Stimulated activated CD4-positive, alpha-beta T cell treated with anti-CD3 and anti-CD28 coated beads, Interleukin-15, amount 100 ng/mL, for 48 hours (primary cell): ENCODE measurements around the gene MRPL27.
A peak's percentile ranks its signal among the peaks of the same experiment; 100 is the strongest.

Experiments
- DNase-seq, 2 donors: peaks; one replicate each; pipeline ENCODE4 v3.0.0-alpha.2; 2020; ENCODE audit warnings: low read depth in 2 of 2

MRPL27 gene

DNA sequence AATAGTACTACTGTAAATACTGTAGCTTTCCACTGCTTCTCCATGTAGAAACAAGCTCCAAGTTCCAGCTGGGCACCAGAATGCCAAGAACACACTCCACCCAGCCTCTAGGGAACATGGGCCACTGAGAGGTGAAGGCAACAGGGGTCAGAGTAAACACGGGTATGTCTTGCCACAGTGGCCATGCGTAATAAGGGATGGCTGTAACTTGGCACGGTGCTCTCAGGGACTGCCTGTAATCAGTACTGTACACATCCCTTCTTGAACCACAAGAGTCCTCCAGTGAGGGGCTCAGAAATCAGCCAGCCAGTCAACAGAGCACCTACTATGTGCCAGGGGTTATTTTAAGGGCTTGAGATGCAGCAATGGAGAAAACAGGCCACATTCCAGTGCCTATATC is 13.5 kb upstream of the MRPL27 start:
- DNase-seq: no peak

DNA sequence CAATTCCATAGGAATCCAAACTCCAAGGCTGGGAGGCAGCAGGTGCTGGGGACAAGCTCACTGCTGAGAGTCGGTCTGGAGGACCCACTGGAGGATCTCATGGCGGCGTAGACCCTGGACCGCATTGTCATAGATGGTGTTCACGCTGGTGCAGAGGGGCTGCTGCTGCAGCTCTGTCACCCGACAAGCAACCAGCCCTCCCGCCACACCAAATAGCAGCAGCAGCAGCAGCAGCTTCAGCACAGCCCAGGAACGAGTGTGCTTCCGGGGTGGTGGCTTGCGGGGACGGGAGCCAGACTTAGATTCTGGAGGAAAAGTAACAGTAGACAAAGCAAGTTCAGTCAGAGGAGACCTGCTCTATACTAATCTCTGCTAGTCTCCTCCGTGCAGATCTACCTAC is 9.9 kb upstream of the MRPL27 start:
- DNase-seq: no peak

DNA sequence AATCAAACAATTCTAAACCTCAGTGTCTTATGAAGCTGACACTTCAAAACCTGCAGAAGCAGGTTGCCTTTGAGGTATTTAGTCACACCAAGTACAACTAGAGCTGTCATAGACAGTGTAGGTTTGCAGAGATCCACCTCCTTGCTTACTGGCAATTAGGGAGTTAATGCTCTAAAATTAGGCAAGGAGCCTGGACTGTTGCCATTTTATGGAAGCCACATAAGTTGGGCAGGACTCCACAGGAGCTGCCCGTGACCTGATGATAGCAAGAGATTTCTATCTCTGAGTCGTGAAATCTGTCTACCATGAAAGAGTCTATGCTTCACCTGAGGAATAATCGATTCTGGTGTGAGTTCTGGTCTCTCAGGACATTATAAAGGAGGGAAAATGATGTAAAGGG is 8.9 kb upstream of the MRPL27 start:
- DNase-seq: no peak

DNA sequence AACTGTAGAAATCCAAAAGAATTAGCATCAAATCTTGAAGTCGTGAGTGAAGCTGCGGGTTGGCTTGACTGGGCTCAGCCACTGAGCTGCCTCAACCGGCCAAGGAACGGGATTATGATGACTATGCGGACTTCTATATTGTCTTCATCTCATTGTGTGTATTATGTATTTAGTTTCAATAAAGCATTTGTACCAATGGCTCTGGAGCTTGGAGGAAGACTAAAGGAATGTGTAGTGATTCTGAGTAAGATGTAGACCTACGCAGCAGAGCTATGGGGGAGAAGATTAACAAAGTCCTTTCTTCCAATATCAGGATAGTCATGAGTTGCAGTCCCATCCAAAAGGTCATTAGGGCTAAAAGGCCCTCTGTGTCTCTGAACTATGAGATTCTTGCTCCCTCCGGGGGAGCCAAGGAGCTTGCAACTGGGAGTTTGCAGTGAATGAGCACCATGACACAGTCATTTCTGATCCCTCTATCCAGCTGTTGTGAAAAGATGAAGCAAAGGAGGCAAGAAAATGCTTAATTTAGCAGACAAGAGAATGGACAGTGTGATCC is 8.4 kb upstream of the MRPL27 start:
- DNase-seq: no peak

DNA sequence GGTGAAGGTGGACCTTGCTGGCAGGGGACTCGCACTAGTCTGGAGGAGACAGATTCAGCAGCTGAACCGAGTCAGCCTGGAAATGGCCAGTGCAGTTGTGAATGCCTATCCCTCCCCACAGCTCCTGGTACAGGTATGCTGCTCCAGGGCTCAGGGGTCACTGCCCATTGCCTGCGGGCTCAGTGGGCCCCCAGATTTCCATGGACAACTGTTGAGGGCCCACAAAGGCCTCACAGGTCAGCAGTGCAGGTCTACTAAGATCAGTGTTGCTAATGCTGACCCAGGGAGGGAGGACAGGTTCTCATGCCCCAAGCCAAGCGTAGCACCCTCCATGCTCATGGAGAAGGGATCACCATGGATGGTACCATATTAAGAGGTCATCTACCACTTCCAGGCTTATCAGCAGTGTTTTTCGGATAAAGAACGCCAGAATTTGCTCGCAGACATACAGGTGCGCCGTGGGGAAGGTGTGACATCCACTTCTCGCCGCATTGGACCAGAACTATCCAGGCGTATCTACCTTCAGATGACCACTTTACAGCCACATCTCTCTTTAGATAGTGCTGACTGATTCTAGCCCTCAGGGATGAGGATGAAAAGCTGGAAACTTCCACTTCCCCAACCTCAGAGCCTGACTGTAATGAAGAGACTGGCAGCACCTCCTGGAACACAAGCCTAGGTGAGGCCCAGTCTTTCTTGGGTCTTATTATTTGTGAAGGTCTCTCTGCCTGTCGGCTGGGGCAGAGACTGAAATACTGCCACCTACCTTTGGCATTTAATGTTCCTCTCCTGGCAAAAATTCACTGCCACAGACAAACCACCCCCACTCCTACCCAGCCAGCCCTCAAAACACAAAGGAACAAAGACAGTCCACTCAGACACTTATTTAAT is 7.6 kb upstream of the MRPL27 start:
- DNase-seq: no peak

DNA sequence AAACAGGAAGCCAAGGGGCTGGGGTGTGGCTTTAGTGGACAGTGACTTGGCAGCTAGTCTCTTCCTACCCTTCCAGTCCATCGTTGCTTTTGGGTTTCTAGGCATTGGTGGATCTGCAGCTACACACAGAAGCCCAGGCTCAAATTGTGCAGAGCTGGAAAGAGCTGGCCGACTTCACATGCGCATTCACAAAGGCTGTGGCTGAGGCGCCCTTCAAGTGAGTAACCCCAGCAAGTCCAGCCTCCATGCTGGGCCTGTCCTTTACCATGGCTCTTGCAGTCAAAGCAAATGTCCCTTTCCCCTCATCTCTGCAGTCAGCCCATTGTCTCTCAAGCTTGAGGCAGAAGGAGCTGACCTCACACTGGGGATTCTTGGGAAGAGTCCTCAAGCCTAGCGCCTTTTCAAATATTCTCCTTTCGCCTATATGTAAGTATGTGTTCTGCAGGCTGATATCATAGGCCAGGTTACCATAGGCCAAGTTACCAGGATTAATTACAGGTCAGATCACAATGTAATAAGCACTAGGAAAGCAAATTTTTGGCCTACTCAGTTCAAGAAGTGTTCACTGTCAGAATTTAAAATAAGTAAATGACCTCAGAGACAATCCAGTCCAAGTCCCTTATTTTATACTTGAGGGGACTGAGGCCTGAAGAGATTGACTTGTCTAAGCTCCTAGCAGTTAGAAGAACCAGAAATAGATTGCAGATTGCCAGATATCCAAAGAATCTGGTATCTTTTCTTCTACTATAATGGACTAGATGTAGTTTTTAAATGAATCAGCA is 6.6 kb upstream of the MRPL27 start:
- DNase-seq: no peak

DNA sequence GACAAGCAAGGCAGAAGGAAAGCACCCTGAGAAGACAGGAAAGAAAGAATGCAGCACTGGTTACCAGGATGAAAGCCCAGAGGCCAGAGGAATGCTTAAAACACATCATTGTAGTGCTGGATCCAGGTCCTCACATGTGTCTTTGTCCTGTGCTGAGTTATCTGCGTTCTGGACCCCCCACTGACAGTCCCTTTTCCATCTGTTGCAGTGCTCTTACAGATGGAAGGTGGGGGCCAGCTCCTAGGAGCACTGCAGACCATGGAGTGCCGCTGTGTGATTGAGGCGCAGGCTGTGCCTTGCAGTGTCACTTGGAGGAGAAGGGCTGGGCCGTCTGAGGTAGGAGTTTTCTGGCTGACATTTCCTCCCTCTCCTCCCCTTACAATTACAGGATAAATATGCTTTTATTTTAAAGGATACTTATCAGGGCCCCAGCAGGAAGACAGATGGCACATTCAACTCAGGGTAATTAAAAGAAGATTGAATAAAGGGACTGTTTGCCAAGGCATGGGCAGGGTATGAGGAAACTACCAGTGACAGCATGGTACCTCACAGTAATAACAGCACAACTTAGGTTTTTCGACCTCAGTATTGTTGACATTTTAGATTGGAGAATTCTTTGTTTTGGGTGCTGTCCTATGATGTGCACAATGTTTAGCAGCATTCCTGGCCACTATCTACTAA is 3.0 kb upstream of the MRPL27 start:
- no peak for DNase-seq

DNA sequence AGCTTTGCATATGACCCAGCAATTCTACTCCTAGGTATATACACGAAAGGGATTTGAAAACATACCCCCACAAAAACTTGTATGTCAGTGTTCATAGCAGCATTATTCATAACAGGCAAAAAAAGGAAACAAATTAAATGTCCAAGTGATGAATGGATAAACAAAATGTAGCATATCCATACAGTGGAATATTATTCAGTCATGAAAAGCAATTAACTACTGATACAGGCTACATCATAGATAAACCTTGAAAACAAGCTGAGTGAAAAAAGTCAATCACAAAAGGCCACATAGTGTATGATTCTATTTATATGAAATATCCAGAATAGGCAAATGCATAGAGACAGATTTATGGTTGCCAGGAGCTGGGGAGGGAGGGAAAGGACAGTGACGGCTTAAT is 721 bp upstream of the MRPL27 start:
- no peak for DNase-seq

DNA sequence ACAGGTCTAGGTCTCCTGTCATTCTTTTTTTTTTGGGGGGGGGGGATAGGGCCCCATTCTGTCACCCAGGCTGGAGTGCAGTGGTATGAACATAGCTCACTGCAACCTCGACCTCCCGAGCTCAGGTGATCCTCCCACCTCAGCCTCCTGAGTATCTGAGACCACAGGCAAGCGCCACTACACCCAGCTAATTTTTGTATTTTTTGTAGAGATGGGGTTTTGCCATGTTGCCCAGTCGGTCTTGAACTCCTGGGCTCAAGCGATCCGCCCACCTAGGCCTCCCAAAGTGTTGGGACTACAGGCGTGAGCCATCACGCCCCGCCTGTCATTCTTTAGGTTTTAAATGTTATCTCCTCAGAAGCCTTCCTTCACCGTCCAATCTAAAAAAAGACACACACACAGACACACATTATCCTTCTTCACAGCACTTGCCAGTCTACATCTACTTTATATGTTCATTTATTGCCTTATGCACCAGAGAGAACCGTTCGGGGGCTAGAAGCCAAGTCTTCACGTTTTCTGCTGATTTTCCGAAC is 694 bp downstream of the MRPL27 start:
- no peak for DNase-seq

DNA sequence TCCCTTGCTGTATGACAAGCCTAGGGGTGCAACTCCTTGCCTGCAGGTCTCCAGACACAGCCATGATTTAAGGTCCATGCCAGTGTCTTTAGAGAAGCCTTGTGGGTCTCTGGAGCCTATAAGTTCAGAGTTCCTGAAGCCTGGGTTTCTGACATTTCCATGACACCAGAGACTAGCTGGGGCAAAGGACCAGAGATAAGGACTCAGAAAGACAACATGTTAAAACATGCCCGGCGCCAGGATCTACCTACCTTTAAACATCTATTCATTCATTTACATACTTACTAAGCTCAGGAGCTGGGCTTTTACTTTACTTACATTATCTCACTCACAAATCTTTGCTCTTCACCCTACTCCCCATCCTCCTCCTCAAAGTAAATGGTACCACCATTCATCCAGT is 1.5 kb downstream of the MRPL27 start:
- no peak for DNase-seq

DNA sequence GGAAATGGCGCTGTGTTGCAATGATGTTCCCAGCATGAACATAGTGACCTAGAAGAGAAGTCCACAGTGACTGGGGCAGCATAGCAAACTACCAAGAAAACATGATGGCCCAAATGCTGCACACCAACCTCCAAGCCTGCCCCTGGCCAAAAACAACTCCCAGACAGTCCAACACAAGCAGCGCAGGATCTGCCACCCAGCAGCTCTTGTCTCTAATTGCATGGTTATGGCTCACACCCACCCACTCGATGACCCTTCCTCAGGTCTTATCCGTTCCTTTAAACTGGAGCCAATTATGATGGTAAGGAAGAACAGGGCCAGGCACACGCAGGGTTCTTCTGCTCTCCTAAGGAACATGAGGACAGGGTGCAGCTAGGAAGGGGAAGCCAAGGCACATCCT is 2.9 kb downstream of the MRPL27 start:
- DNase-seq: no peak

DNA sequence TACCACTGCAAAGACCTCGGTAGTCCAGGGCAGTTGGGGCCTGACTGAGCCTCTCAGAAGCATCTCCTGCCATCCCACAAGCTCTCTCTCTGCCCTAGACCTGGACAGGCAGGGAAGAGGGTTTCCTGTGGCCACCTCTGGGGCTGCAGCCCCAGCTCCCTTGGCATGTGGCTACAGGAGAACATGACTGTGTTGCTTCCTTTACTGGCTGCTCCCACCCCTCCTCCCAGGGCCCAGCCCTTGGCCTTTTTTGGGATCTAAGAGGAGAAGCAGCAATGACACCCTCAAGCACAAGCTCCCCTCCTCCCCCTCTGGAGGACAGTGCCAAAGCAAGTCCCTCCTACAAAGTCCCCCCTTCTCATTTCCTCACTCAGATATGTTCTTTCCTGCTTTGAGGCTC is 5.6 kb downstream of the MRPL27 start:
- no peak for DNase-seq

DNA sequence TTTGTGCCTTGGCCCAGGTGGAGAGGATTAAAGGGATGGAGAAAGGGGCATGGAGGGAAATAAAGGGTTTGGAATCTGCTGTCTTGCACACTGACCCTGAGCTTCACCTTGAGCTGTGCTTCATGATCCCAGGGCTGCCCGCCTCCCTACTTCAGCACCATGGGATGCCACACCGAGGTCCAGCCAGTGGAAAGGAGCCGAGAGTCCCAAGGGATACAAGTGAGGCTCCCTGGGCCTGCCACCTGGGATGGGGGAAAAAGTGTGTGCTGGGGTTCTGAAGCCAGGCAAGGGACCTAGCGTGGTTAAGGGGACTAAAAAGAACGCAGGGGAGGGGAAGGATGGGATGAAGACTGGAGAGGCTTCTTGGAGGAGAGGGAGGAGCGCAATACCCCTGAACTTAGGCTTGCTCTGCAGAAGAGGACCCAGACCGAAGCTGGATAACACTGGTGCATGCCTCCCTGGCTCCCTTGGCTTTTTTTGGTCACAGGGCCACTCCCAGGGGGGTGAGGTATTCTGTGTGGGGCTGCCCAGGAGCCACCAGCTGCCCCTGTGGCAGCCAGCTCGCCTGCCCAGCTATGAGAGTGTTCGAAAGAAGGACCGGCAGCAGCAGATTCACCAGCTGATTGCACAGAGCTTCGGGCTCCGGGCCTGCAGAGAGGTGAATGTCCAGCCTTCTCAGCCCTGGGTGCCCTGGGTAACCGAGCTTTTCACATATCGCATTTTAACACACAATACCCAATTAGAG is 7.2 kb downstream of the MRPL27 start:
- no peak for DNase-seq

DNA sequence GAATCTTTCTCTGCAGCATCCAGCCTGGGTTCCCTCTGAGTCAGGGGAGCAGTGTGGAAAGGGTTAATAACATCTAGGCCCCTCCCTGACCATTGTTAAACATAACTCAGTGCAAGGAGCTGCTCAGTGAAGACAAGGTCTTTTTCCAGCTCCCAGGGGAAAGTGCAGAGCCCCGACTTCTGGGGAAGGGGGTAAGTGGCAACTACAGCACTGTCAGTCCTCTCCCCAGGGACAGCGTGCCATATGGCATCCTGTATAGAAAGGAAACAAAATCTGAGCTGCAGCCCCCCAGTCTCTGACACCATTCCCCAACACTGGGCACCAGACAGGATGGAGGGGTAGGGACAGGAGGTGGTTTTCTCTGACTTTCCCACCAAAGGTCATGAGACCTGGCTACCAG is 7.8 kb downstream of the MRPL27 start:
- no peak for DNase-seq

DNA sequence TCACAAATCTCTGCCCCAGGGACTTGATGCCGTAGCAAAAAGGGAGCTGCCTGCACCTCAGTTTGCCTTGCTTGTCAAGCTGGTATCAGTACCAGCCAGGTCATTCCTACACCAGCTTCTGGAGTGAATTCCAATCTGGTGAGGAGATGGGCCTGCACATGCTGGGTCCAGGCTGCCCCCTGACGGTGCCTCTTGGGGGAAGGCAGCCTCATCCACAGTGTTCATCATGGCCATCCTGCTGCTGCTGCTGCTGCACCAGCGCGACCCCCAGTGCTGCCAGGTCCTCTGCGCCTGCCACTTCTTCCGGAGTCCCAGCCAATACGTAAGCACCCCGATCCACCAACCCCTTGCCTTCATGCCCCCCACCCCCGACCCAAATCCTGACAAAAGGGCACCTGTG is 8.3 kb downstream of the MRPL27 start:
- DNase-seq: no peak

DNA sequence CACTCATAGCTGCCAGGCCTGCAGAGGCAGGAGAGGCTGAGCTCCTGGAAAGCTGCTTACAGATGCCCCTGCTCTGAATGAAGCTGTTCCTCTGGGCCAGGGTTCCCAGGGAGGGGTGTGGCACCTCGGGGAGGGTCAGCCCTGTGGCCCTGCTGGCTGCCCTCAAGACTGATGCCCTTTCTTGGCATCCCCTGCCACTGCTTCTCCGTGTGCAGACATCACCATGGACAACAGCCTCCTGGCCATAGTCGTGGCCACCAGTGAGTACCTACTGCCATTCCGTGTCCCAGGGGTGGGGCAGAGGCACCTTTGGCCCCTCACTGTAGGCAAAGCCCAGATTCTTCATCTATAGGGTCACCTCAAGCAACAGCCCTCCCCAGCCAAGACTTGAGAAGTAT is 8.9 kb downstream of the MRPL27 start:
- DNase-seq: no peak

DNA sequence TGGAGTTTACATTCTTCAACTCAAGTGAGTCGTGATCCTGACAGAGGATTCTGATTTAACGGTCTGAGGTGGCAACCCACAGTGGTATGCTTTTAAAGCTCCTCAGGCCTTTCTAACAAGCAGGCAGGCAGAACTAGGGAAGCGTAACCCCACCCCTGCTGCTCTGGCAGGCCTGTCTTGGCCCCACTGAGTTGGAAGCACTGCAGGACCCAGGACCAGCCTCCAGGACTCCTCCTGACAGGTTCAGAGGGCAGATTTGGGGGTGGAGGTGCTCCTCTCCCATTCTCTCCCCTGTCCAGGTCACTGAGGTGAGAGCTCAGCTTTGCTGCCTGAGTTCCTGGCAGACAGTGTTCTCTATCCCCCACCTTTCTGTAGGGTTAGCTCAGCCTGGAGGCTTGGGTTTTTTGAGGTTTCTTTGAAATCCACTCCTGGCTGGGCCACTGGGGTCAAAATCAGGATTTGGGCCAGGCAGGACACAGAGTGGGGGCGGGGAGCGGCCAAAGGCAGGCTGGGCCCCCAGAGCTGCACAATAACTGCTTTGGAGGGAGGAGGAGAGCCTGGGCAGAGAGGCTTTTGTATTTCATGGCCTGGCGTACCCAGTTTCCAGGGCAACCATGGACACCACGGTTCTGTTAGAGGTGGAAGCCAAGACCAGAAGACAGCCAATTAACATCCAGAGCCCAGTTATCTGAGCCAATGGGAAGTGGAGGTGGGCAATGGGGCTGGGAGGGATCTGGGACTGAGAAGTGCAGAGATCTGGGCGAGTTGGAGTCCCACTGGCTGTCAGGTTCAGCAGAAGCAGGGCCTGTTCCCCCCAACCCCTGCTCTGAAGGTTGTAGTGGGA is 9.5 kb downstream of the MRPL27 start:
- DNase-seq: no peak

DNA sequence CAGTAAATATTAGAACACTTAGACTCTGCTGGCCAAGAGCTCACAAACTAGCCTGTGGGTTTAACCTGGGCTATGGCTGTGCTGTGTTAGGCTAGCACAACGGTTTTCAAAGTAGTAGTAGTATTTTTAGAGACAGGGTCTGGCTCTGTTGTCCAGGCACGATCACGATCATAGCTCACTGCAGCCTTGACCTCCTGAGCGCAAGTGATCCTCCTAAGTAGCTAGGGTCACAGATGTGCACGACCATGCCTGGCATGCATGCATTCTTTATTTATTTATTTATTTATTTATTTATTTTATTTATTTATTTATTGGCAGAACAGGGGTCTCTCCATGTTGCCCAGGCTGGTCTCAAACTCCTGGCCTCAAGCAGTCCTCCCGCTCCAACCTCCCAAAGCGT is 10.3 kb downstream of the MRPL27 start:
- no peak for DNase-seq

DNA sequence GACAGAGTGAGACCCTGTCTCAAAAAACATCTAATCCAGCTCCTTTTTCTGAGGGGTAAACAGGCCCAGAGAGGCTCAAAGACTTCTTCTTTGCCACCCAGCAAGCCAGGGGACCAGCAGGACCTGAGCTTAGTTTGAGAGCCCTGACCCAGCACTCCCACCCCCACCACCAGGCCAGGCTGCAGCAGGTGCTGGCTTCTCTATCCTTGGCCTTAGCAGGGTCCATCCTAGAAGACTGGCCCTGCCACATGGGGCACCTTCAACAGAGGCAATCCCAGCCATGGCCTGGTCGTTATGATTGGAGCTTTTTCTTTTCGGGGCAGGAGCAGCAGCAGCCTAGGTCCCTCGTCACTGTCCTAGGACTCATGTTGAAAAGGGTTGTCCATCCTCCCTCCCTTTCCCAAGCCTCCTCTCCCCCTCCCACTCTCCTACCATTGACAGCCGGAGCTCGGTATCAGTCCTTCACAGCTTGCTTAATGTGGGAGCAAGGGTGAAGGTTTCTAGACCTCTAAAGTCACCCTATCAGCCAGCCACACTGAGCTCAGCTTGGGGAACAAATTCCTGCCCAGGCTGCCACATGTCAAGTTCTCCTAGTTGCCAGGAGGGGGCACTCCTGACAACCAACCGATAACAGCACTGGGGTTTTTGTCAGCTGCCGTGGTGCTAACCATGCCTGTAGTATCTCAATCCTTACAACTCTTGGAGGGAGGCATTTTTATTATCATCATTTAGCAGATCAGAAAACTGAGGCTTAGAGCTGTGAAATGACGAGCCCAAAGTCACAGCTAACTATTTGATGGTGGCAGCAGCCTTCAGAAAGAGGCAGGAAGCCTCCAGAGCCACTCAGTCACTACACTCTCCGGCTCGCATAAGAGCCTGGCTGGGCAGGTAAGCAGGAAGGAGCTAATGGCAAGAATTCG is 11.2 kb downstream of the MRPL27 start:
- DNase-seq: peak; percentile 35 to 41
